H1 (cell line): ENCODE results near the gene RCE1. TPM values are rescaled to one million over a fixed set of nuclear protein-coding genes. Genes with fewer than 3 reads are reported as not detected.

Source experiments
- CTCF ChIA-PET: fragments of 300-600 bp; sonication (Branson Sonifier 250); formaldehyde crosslinking; loops from one replicate; lab custom pipeline; 2021; ENCODE audit not compliant: partially characterized antibody; lab: Charles Lee
- POLR2A ChIA-PET: fragments of 300-600 bp; sonication (Branson Sonifier 250); formaldehyde crosslinking; loops from one replicate; lab custom pipeline; 2021; ENCODE audit warnings: inconsistent platforms; ENCODE audit not compliant: partially characterized antibody; lab: Charles Lee
- DNase-seq, 2 experiments: peaks; one replicate each; pipeline versions ENCODE4 v3.0.0 to v3.0.0-alpha.2; 2010 to 2022; ENCODE audit warnings: low spot score in 2 of 2, low read depth in 1 of 2, mixed read lengths in 1 of 2
- FAIRE-seq: peaks from 2 replicates; lab custom pipeline; 2011; peaks lifted over from hg19 to GRCh38; lab: Jason Lieb, UNC
- H2AFZ ChIP-seq: 2 replicates; pipeline ENCODE4 v1.8.1; 2012; ENCODE audit warnings: low read length, inconsistent platforms
- H2AK5ac ChIP-seq: 2 replicates; pipeline ENCODE4 v1.6.1; 2013; ENCODE audit warnings: low read depth, low read length
- H2BK120ac ChIP-seq: replicated peaks from 2 replicates; pipeline ENCODE3; 2013; ENCODE audit warnings: low read depth, low read length, inconsistent platforms
- H2BK12ac ChIP-seq: 2 replicates; pipeline ENCODE4 v1.6.1; 2013; ENCODE audit warnings: low read depth, low read length
- H2BK15ac ChIP-seq: 2 replicates; pipeline ENCODE4 v1.6.1; 2013; ENCODE audit warnings: low read length
- H2BK20ac ChIP-seq: 2 replicates; pipeline ENCODE4 v1.6.1; 2013; ENCODE audit warnings: low read length
- H2BK5ac ChIP-seq: 2 replicates; pipeline ENCODE4 v1.6.1; 2013; ENCODE audit warnings: low read depth, low read length
- H3K14ac ChIP-seq: 2 replicates; pipeline ENCODE4 v1.6.1; 2013; ENCODE audit warnings: inconsistent platforms; ENCODE audit not compliant: insufficient read length
- H3K18ac ChIP-seq: 2 replicates; pipeline ENCODE4 v1.6.1; 2013; ENCODE audit warnings: low read length; ENCODE audit errors: extremely low read depth
- H3K23ac ChIP-seq: 2 replicates; pipeline ENCODE4 v1.6.1; 2013; ENCODE audit warnings: inconsistent platforms; ENCODE audit not compliant: insufficient read length
- H3K23me2 ChIP-seq: 2 replicates; pipeline ENCODE4 v1.6.1; 2013; ENCODE audit warnings: low read depth, low read length
- H3K27ac ChIP-seq: 2 replicates; pipeline ENCODE4 v1.6.1; 2011; ENCODE audit warnings: low read depth, low read length, inconsistent platforms
- H3K27me3 ChIP-seq, 4 experiments: replicated peaks in 1 of 4; 1 replicate in 1 of 4; 2 replicates in 3 of 4; pipeline versions ENCODE4 v1.6.1 to v1.8.1; 2011 to 2013; ENCODE audit warnings: low read length in 3 of 4, mild to moderate bottlenecking in 3 of 4, inconsistent platforms in 2 of 4, mixed read lengths in 2 of 4, moderate library complexity in 1 of 4; ENCODE audit not compliant: control insufficient read depth in 3 of 4, insufficient read depth in 3 of 4; ENCODE audit errors: extremely low read depth in 1 of 4
- H3K36me3 ChIP-seq, 4 experiments: 2 replicates each; pipeline versions ENCODE4 v1.6.1 to v1.8.1; 2011 to 2013; ENCODE audit warnings: mild to moderate bottlenecking in 4 of 4, low read length in 3 of 4, moderate library complexity in 2 of 4, control low read depth in 1 of 4, inconsistent platforms in 1 of 4; ENCODE audit not compliant: insufficient read depth in 4 of 4, control insufficient read depth in 2 of 4
- H3K4ac ChIP-seq: replicated peaks from 2 replicates; pipeline ENCODE3; 2013; ENCODE audit warnings: low read length, low read depth, mixed read lengths, inconsistent platforms; ENCODE audit not compliant: insufficient read length
- H3K4me1 ChIP-seq, 4 experiments: replicated peaks in 1 of 4; 1 replicate in 1 of 4; 2 replicates in 3 of 4; pipeline versions ENCODE4 v1.6.1 to v1.8.1; 2011 to 2013; ENCODE audit warnings: low read length in 3 of 4, inconsistent platforms in 2 of 4, mixed read lengths in 1 of 4; ENCODE audit not compliant: insufficient read depth in 4 of 4, control insufficient read depth in 3 of 4
- H3K4me2 ChIP-seq, 2 experiments: 2 replicates each; pipeline versions ENCODE4 v1.6.1 to v1.8.1; 2011 to 2013; ENCODE audit warnings: low read depth in 2 of 2, low read length in 2 of 2, control low read depth in 1 of 2, inconsistent platforms in 1 of 2, mild to moderate bottlenecking in 1 of 2; ENCODE audit not compliant: insufficient read depth in 1 of 2
- H3K4me3 ChIP-seq, 4 experiments: fragments of 200-600, 300-600 bp in 1 of 4; sonication (generic), shearing (Covaris generic), sonication (Bioruptor Twin) in 1 of 4; 2 replicates each; pipeline versions ENCODE4 v1.5.1 to v1.8.1; 2011 to 2016; ENCODE audit warnings: low read length in 4 of 4, low read depth in 3 of 4, control low read depth in 2 of 4, inconsistent platforms in 2 of 4, mild to moderate bottlenecking in 2 of 4, mixed read lengths in 1 of 4, moderate library complexity in 1 of 4; ENCODE audit not compliant: insufficient read depth in 2 of 4; ENCODE audit errors: extremely low read depth in 1 of 4
- H3K56ac ChIP-seq: replicated peaks from 2 replicates; pipeline ENCODE3; 2013; ENCODE audit warnings: low read depth, mild to moderate bottlenecking, mixed read lengths, low read length, inconsistent platforms; ENCODE audit not compliant: insufficient read length
- H3K79me1 ChIP-seq: 2 replicates; pipeline ENCODE4 v1.6.1; 2013; ENCODE audit warnings: low read depth, low read length, control low read depth
- H3K79me2 ChIP-seq, 2 experiments: 2 replicates each; pipeline versions ENCODE4 v1.6.1 to v1.8.1; 2012 to 2013; ENCODE audit warnings: low read length in 2 of 2, mild to moderate bottlenecking in 2 of 2, inconsistent platforms in 1 of 2; ENCODE audit not compliant: insufficient read depth in 2 of 2, control insufficient read depth in 1 of 2
- H3K9ac ChIP-seq, 4 experiments: replicated peaks in 1 of 4; 1 replicate in 1 of 4; 2 replicates in 3 of 4; pipeline versions ENCODE4 v1.6.1 to v1.8.1; 2011 to 2013; ENCODE audit warnings: low read depth in 3 of 4, low read length in 3 of 4, control low read depth in 2 of 4, mild to moderate bottlenecking in 2 of 4, moderate library complexity in 2 of 4, inconsistent platforms in 1 of 4; ENCODE audit errors: extremely low read depth in 1 of 4
- H3K9me3 ChIP-seq, 2 experiments: 2 replicates each; pipeline versions ENCODE4 v1.6.1 to v1.8.1; 2012 to 2013; ENCODE audit warnings: mild to moderate bottlenecking in 2 of 2, moderate library complexity in 2 of 2, control low read depth in 1 of 2, inconsistent platforms in 1 of 2, low read depth in 1 of 2, low read length in 1 of 2, mixed read lengths in 1 of 2; ENCODE audit not compliant: insufficient read depth in 2 of 2
- H4K20me1 ChIP-seq, 2 experiments: replicated peaks in 1 of 2; 2 replicates each; pipeline versions ENCODE3 to v1.8.1; 2011 to 2013; ENCODE audit warnings: inconsistent platforms in 2 of 2, low read length in 2 of 2, mild to moderate bottlenecking in 1 of 2; ENCODE audit not compliant: insufficient read depth in 2 of 2, control insufficient read depth in 1 of 2
- H4K5ac ChIP-seq: 2 replicates; pipeline ENCODE4 v1.6.1; 2013; ENCODE audit warnings: low read length, low read depth, mixed read lengths, inconsistent platforms; ENCODE audit not compliant: insufficient read length
- H4K8ac ChIP-seq: 2 replicates; pipeline ENCODE4 v1.8.0; 2013; ENCODE audit warnings: mild to moderate bottlenecking, moderate library complexity, low read length, inconsistent platforms; ENCODE audit not compliant: insufficient read depth; ENCODE audit errors: extremely low read depth
- H4K91ac ChIP-seq: replicated peaks from 2 replicates; pipeline ENCODE3; 2013; ENCODE audit warnings: low read length, mixed read lengths, inconsistent platforms; ENCODE audit not compliant: insufficient read length
- GABPA ChIP-seq: IDR thresholded peaks from 2 replicates; pipeline ENCODE4 v1.6.1; 2011; ENCODE audit warnings: mild to moderate bottlenecking, low read length, moderate library complexity, borderline replicate concordance; ENCODE audit not compliant: insufficient read depth
- HDAC2 ChIP-seq, 2 experiments: fragments of 300-600 bp in 1 of 2; sonication (generic) in 1 of 2; IDR thresholded peaks; 2 replicates each; pipeline ENCODE4 v1.6.1; 2011 to 2012; ENCODE audit warnings: low read depth in 2 of 2, low read length in 2 of 2, mild to moderate bottlenecking in 2 of 2, moderate library complexity in 2 of 2, borderline replicate concordance in 1 of 2, inconsistent platforms in 1 of 2
- JUND ChIP-seq: IDR thresholded peaks from 2 replicates; pipeline ENCODE4 v1.6.1; 2011; ENCODE audit warnings: mild to moderate bottlenecking, improper control_type of control experiment, low read length
- MAFK ChIP-seq: IDR thresholded peaks from 2 replicates; pipeline ENCODE4 v1.6.1; 2012; ENCODE audit warnings: low read depth, mild to moderate bottlenecking, improper control_type of control experiment, low read length
- PHF8 ChIP-seq: fragments of 200-600 bp; sonication (generic); conservative IDR thresholded peaks from 2 replicates; pipeline ENCODE4 v1.7.1; 2012; ENCODE audit warnings: low read depth, mild to moderate bottlenecking, inconsistent platforms, low read length, moderate library complexity
- RBBP5 ChIP-seq: IDR thresholded peaks from 2 replicates; pipeline ENCODE4 v1.7.1; 2012; ENCODE audit warnings: low read depth, mild to moderate bottlenecking, inconsistent platforms, low read length, moderate library complexity, borderline replicate concordance
- RFX5 ChIP-seq: IDR thresholded peaks from 2 replicates; pipeline ENCODE4 v1.6.1; 2011; ENCODE audit warnings: low read depth, low read length, improper control_type of control experiment, borderline replicate concordance
- RXRA ChIP-seq: IDR thresholded peaks from 2 replicates; pipeline ENCODE4 v1.6.1; 2011; ENCODE audit warnings: low read depth, mild to moderate bottlenecking, low read length, moderate library complexity; ENCODE audit not compliant: insufficient read depth
- SP2 ChIP-seq: IDR thresholded peaks from 2 replicates; pipeline ENCODE4 v1.6.1; 2012; ENCODE audit warnings: mild to moderate bottlenecking, low read length, inconsistent platforms
- WGBS, 2 experiments: shearing (Covaris generic) in 1 of 2; methylation state at CpG; one replicate each; pipeline versions ENCODE4 v1.1.6 to v1.1.7; 2013 to 2015; ENCODE audit warnings: low lambda C conversion rate in 2 of 2, mixed read lengths in 2 of 2, inconsistent platforms in 1 of 2, low coverage in 1 of 2, missing lambda C conversion rate in 1 of 2; ENCODE audit not compliant: insufficient replicate concordance in 2 of 2, insufficient coverage in 1 of 2, insufficient read length in 1 of 2; ENCODE audit errors: extremely low coverage in 1 of 2, missing lambda C conversion rate in 1 of 2; 5-methylcytosine and 5-hydroxymethylcytosine counted together
- polyA plus RNA-seq, 7 experiments: library from polyadenylated mRNA; depleted of rRNA in 3 of 7; stranded (reverse) in 5 of 7; unstranded in 2 of 7; fragments of >200 nt in 5 of 7; fragments of 200-250 nt in 2 of 7; gene quantifications; 1 replicate in 5 of 7; 2 replicates in 1 of 7; 4 replicates in 1 of 7; pipeline versions ENCODE4 v1.2.1 to v1.2.3, GENCODE V29; 2011 to 2013; ENCODE audit warnings: missing spikeins in 2 of 7, mixed read lengths in 2 of 7
- total RNA-seq: library from RNA; stranded (reverse); fragmentation: NEBNext Ultra II Directional; extraction: Animal tissue kit (Norgen Biotek cat#: 25700); gene quantifications from 2 replicates; pipeline ENCODE4 v1.2.1, GENCODE V29; 2021

The RCE1 gene
- total and polyA plus RNA-seq, 2 of the 8 experiments (the other 6 are each of a cell fraction or from before 2014, with no cell fraction given), result 35.8 to 84.8 TPM

DNA sequence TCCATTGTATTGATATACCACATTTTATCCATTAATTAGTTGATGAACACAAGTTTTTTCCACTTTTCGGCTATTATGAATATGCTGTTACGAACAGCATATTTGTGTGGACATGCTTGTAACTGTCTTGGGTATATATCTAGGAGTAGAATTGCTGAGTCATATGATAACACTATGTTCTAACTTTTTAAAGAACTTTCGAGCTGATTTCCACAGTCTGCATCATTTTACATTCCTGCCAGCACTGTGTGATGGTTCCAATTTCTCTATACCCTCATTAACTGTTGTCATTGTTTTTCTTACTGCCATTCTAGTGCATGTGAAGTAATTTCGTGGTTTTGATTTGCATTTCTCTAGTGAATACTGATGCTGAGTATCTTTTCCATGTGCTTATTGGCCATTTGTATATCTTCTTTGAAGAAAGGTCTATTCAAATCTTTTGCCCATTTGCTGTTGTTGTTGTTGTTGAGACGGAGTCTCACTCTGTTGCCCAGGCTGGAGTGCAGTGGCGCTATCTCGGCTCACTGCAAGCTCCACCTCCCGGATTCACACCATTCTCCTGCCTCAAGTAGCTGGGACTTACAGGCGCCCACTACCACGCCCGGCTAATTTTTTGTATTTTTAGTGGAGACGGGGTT lies 7.4 kb upstream of the RCE1 start:
- Histone ChIP-seq H2BK15ac (no peak overlapping the region), H3K4me3 (no peak overlapping the region), H2BK120ac (no peak overlapping the region), H4K8ac (no peak overlapping the region), H3K36me3 (peaks cover 3 to 15% (median 5%) of the 10 kb centered on the region in 4 experiments; a peak in 5 of 8 replicates), H2BK5ac (no peak overlapping the region), H4K91ac (no peak overlapping the region), H3K18ac (no peak overlapping the region), H3K27ac (no peak overlapping the region), H2BK20ac (no peak overlapping the region), H3K79me1 (no peaks in the 10 kb centered on the region; the same call in 1 of the 2 replicates), H3K56ac (no peak overlapping the region), H3K79me2 (no peaks in the 10 kb centered on the region), H2AK5ac (no peak overlapping the region), H3K27me3 (no peaks in the 10 kb centered on the region), H3K23ac (no peak overlapping the region)
- WGBS, 2 experiments, result 91% methylated on average over 12 of the region's 12 CpGs; no CpG with 5 or more reads in 1 of the 2 experiments
- POLR2A ChIA-PET, result no interaction called here
- DNase-seq (no peak), FAIRE-seq (no peak)
- TF ChIP-seq MAFK, result no peak; the same call in 1 of the 2 replicates
- TF ChIP-seq JUND, result no peak
- TF ChIP-seq RBBP5, result no peak
- no peak for TF ChIP-seq RXRA
- no peak for TF ChIP-seq SP2
- no peak for TF ChIP-seq GABPA
- TF ChIP-seq HDAC2 (IDR thresholded peaks at IDR 0.05; ENCODE audit: borderline replicate concordance in 1 of 2, low read depth in 2 of 2, low read length in 2 of 2), result no peak
- TF ChIP-seq RFX5, result no peak
- no peak for TF ChIP-seq PHF8
- TF ChIP-seq, all 59 proteins: peak for 0
- no peak overlapping the region for H3K4me2 ChIP-seq
- H3K4me1 ChIP-seq, result no peaks in the 10 kb centered on the region
- CTCF ChIA-PET, result interaction anchor here (0.6 to 1.3 kb wide), 3 partner anchors 125 to 158 kb away, joined by 3 read pairs; partner anchors contain the start of gene RBM4B
- H3K9me3 ChIP-seq, result no peaks in the 10 kb centered on the region
- H2BK12ac ChIP-seq, result no peak overlapping the region
- no peak overlapping the region for H3K9ac ChIP-seq
- H4K20me1 ChIP-seq, result peaks cover 0 to 1% of the 10 kb centered on the region in 2 experiments
- H2AFZ ChIP-seq, result no peak overlapping the region
- no peaks in the 10 kb centered on the region for H3K23me2 ChIP-seq
- no peak overlapping the region for H3K14ac ChIP-seq
- H4K5ac ChIP-seq, result no peak overlapping the region
- no peak overlapping the region for H3K4ac ChIP-seq
